ENCODE data around the gene FBXL13.
"Not testable (repeated sequence)": the region's sequence is repeated elsewhere in the genome, so short reads cannot be mapped to it uniquely, and the experiment has no call there.

FBXL13 gene

DNA sequence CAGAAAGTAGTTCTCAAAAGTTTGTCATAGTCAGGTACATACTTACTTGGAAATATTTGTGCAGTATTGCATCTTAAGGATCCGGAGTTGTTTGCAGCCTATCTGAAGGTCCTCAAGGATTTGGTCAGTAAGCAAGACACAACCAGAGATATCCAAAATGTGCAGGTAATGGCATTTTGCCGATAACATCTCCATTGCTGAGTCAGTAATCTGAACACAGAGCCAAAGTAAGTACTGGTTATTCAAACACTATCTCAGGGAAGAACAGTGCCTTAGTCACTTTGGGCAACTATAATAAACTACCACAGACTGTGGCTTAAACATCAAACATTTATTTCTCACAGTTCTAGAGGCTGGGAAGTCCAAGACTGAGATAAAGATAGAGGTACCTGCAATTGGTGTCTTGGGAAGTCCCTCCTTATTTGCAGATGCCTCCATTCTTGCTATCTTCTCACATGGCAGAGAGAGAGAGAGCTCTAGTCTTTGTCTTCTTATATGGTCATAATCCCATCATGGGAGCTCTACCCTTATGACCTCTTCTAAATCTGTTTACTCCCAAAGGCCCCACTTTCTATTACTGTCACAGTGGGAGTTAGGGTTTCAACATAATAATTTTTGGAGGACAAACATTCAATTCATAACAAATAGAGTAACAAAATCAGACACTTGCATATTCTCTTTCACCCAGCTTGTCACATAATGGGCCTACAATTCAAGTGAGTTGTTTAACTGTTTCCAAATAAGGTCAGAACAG lies 252.4 kb downstream of the FBXL13 start:
- DNase-seq (ENCODE audit: low read depth, low spot score): no peak

DNA sequence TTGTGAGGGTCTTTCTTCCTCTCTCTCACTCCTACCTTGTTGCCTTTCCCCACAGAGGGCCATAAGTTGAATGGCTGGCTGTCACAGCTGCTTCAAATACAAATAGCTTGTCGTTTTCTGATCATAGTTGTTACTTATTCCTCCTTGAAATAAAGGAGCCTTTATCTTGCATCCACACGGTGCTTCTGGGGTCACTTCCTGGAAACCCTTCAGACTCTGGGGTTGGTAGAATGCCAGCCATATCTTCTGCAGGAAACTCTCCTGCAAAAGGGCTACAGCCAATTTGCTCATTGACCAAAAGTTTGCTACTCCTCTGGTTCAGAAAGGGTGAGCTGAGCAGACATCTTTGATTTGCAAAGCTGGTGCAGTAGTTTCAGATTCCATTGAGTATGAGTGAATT lies 255.4 kb downstream of the FBXL13 start:
- DNase-seq (ENCODE audit: low read depth, low spot score): no peak

DNA sequence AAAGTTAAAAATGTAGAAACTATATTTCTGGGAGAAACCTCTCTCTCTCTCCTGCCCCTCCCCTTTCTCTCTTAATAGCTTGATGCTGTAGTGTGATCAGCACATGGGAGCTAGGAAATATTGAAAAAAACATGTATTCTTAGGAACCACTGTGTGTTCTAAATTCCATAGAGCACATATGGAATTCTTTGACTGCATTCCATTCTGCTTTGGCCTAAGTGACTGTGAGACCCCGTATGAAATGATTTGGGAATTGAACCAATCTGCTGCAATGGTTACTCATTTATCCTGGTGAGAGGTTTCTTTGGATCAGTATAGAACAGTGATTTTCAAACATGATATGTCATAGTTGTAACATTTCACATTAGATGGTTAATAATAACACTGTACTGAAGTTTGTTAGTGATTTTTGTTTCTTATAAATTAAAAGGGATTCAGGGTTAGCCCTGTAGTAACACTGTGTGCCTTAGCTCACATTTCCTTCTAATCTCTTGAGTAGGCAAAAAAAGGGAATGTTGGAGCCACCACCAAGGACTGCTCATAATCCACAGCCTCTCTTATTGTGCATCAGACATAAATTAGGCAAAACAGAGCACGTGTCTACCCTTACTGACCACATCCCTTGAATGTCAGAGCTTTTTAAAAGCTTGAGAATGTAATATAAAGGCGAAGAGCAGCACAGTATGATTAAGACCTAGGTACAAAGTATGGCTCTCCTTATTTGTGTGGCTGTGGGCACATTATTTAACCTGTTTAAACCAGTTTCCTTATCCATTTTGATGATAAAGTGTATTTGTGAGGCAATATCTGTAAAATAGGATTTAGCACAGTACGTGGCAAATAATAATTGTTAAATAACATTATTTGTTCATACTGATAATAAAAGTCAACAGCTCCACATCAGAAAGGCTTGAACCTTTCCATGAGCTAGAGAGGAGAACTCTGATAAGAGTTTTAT lies 256.7 kb downstream of the FBXL13 start:
- DNase-seq (ENCODE audit: low read depth, low spot score): no peak

DNA sequence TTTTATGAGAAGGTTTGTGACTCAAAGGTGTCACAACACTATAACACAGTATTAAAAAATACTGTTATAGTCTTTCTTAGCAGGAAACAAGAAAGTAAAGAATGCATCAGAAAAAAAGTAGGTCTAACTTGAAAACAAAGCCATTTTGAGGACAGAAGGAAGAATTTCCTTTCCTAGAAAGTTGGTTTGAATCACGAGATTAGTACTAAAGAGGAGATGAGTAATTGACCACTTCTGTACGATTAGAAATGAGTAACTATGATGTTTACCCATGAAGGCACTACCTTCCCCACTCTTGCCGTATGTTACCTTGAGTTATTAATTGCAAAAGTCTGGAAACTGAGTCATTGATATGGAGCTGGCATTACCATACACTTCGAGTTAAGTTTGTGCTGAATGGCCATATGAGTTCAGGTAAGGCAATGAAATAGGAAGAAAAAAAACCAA lies 260.5 kb downstream of the FBXL13 start:
- no peak for DNase-seq (ENCODE audit: low read depth, low spot score)

DNA sequence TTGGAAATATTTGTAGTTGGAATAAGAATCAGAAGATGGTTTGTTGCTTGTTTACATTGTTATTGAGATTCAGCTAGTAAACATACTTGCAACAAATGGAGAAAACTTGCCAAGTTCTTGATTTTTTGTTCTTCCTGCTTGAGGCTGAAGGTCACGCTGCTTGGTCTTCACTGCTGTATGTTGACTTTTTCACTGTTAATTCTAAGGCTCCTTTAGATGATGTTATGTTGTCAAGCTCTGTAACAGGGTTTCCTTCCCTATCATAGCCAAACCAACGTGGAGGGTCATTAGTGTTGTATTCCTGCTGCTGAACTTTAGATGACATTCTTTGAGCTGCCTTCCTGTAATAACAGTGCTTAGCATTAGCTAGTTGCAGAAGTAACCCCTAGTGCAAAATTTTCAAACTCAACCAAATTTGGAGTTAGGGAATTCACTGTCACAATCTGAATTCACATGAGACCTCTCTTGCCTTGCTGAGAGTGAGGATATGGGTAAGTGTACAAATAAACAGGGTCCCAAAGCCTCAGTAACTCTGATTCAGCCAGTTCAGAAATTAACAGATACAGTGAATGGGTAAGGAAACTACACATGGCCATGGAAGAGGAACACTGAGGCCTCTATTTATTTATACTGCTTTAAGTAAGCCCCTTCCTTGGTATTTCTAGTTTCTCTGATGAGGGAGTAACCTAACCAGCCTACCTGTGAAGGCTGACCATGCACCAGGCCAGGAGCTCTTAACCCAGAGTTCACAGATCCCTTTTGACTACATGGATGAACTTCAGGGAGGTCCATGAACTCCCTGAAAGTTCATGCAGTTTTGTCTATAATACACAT lies 261.2 kb downstream of the FBXL13 start:
- DNase-seq (ENCODE audit: low read depth, low spot score): no peak

DNA sequence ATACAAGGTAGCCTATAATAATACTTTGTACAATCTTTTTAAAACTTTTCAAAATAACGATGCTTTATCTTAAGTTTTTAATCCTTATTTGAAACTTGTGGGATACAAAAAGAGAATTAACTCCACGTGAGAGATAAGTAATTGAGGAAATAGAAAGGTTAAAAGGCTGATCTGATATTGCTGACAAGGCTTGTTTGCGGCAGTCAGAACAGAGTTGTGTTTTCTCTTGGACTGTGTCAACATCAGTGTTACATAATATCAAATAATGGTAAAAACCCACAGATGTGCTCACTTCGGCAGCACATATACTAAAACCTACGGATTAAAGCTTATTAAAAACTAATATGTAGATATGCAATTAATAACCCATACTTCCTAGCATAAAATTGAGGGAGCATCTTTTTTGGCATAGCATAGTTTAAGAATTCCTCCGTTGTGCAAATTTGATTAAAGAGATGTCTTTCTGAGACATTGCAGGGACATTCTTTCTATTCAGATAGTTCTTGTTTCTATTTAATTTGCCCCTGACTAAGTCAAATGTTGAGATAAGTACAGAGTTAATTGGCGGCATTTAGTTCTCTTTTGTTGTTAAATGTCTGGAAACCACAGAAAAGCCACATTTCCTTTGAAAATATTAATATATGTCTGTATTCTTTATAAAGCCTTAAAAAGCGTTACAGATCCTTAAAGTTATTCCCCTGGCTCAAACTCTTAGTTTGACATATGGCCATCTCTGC lies 262.5 kb downstream of the FBXL13 start:
- no peak for DNase-seq (ENCODE audit: low read depth, low spot score)

DNA sequence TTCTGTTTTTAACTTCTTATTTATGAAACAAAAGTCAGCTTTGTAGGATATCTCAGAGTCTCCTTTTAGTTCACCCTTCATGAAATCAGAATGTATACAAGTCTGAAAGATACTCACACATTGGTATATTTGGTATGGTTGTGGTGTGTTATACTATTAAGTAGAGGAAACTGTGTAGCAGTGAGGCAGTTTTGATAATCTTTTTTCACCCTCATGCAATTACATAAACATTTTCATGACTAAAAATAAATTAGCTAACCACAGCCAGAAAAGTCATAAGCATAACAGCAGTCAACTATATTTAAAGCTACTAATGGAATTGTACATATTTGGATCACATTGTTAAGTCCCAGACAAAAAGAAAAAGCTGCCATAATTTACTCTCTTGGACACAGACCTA lies 263.7 kb downstream of the FBXL13 start:
- DNase-seq (ENCODE audit: low read depth, low spot score): no peak

DNA sequence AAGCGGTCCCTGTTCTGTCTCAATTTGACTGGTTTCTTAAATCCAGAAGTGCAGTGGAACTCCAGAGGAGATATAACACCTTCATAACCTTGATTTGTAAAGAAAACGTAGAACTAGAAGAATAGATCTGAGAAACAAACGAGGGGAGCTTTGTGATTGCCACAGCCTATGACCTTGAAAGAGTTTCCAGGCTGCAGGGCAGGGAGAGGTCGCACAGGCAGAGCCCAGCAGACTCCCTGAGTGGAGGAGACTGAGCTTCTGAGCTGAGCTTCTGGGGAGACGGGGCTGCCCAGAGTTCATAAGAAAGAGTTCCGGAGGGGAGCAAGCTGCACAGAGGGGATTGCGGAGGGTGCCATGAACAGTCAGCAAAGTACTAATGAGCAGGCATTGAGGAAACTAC lies 268.0 kb downstream of the FBXL13 start:
- no peak for DNase-seq (ENCODE audit: low read depth, low spot score)

DNA sequence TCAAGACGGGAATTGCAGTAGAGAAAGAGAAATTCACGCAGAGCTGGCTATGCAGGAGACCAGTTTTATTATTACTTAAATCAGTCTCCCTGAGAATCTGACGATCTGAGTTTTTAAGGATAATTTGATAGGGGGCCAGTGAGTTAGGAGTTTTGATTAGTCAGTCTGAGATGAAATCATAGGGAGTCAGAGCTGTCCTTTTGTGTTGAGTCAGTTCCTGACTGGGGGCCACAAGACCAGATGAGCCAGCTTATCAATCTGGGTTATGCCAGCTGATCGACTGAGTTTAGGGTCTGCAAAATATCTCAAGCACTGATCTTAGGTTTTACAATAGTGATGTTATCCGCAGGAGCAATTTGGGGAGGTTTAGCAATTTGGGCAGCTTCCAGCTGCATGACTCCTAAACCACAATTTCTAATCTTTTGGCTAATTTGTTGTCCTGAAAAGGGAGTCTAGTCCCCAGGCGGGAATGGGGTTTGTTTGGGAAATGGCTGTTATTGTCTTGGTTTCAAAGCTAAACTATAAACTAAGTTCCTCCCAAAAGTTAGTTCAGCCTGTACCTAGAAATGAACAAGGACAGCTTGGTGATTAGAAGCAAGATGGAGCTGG lies 278.5 kb downstream of the FBXL13 start:
- DNase-seq (ENCODE audit: low read depth, low spot score): not testable (repeated sequence)

DNA sequence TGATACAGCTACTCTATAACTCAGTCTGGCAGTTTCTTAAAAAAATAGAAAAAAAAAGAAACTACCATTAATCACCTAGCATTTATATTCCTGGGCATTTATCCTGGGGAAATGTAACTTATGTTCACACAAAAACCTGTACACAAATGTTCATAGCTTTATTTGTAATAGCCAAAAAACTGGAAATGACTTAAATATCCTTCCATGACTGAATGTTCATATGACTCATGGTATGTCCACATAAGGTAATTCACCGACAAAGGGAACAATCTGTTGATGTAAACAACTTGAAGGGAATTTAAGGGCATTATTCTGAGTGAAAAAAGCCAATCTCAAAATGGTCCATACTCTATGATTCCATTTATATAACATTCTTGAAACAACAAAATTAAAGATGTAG lies 280.0 kb downstream of the FBXL13 start:
- DNase-seq (ENCODE audit: low read depth, low spot score): not testable (repeated sequence)

DNA sequence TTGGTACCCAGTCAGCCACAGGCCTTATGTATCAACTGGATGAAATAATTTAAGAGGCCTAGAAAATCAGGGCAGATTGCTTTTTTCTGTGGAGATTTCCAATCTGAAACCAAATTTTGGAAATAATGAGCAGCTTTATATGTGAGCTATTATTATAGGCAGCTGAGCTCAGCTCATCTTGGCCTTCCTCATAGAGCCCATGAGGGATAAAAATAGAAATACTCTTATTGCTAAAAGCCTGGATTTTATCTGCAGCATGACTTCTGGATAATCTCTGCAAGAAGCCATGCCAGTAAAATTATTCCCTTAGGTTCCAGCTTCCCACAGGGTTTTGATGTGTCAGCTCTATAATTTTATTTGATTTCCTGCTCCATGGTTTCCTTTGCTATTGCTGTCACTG lies 282.8 kb downstream of the FBXL13 start:
- DNase-seq (ENCODE audit: low read depth, low spot score): not testable (repeated sequence)

DNA sequence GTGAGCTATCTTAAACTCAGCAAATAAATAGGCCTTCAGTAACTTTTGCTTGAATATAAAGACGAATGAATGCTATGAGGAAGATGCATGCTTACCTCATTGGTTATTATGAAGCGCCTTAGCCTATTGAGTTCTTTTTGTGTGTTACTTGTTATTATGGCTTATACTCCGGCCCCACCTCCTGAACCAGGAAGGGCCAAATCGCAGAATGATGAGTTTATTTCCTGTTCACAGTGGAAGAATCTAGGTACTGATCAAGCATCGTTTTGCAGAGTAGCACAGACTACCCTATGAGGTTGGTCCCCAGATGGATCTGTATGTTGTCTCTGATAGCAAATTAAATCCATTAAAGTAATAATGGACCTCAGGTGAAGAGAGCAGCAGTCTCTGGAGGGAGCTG lies 283.2 kb downstream of the FBXL13 start:
- not testable (repeated sequence) for DNase-seq (ENCODE audit: low read depth, low spot score)

DNA sequence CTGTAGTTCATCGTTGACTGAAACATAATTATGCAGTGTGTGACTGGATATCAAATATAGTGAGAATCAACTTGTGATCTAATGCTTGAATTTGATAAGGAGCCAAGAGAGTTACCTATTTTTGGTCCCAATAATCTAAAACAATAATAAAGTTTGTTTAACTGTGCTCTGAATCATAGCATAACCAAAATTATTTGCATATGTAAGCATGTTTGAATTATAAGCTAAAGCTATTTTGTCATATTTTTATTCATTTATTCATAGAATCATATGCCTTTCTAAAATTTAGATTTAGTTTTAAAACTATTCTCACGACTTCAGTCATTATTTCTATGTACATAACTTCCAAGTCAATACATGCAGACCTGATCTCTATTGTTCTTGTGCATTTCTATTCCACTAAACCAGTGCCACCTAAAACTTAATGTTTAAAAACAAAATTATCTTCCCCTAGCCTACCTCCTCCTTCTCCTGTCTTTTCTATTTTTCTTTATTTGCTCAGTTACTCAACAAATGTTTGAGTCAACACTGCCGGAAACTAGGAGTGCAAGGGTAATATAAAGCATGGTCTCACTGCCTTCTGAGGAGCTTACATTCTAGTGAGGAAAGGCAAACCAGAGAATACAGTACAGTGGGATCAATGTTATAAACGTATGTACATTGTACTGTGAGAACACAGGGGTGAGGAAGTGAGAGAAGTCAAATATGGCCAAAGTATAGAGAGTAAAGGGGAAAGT lies 284.1 kb downstream of the FBXL13 start:
- DNase-seq (ENCODE audit: low read depth, low spot score): not testable (repeated sequence)

DNA sequence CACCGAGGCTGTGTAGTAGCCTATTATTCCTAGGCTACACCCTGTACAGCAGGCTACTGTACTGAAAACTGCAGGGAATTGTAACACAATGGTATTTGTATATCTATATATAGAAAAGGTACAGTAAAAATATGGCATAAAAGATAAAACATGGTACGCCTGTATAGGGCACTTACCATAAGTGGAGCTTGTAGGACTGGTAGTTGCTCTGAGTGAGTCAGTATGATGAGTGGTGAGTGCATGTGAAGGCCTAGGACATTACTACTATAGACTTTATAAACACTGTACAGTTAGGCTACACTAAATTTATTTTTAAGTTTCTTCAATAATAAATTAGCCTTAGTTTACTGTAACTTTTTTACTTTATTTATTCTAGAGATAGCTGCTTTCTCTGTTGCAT lies 285.8 kb downstream of the FBXL13 start:
- not testable (repeated sequence) for DNase-seq (ENCODE audit: low read depth, low spot score)

DNA sequence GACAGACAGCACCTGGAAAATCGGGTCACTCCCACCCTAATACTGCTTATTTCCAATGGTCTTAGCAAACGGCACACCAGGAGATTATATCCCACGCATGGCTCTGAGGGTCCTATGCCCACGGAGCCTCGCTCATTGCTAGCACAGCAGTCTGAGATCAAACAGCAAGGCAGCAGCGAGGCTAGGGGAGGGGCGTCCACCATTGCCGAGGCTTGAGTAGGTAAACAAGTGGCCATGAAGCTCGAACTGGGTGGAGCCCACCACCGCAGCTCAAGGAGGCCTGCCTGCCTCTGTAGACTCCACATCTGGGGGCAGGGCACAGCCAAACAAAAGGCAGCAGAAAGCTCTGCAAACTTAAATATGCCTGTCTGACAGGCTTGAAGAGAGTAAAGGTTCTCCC lies 293.7 kb downstream of the FBXL13 start:
- not testable (repeated sequence) for DNase-seq (ENCODE audit: low read depth, low spot score)

DNA sequence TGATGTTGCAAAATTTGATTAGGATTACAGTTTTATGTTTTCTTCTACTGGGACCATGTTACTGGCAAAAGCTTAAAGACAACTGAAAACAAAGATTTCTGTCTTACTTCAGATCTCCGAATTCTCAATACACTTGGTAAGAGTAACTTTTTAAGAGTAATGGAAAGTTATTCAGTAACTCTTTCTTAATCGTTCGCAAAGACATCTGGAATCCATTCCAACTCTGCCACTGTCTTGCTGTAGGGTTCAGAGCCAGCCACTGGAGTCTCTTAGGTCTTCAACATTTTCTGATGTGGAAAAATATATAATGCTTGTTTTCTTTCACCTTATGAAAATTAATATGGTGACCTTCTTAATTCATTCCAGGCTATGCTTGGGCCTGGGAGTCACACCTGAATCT lies 295.9 kb downstream of the FBXL13 start:
- not testable (repeated sequence) for DNase-seq (ENCODE audit: low read depth, low spot score)

DNA sequence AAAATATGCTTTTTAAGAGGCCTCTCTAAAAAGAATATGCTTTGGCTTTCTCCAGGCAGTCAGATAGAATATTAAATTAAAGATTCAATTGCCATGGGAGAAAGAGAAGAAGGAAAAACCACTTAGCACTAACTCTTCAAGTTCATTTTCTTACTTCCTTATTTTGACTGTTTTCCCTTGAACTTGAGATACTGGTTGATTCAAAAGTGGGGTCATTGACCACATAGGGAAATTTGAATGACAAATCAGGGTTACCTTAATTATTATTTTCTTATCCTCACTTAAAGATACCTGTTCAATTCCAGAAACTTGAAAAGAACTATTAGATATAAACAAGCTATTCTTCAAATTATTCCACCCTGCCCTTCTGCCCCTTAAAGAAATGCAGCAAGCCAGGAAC lies 298.4 kb downstream of the FBXL13 start:
- DNase-seq (ENCODE audit: low read depth, low spot score): not testable (repeated sequence)

DNA sequence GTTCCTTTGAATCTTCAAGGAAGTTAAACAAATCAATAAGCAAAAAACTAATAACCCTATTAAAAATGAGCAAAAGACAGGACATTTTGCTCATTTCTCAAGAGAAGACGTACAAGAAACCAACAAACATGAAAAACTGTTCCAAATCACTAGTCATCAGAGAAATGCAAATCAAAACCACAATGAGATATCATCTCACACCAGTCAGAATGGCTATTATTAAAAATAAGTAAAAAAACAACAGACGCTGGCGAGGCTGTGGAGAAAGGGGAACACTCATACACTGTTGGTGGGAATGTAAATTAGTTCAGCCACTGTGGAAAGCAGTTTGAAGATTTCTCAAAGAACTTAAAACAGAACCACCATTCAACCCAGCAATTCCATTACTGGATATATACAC lies 304.1 kb downstream of the FBXL13 start:
- DNase-seq (ENCODE audit: low read depth, low spot score): not testable (repeated sequence)

DNA sequence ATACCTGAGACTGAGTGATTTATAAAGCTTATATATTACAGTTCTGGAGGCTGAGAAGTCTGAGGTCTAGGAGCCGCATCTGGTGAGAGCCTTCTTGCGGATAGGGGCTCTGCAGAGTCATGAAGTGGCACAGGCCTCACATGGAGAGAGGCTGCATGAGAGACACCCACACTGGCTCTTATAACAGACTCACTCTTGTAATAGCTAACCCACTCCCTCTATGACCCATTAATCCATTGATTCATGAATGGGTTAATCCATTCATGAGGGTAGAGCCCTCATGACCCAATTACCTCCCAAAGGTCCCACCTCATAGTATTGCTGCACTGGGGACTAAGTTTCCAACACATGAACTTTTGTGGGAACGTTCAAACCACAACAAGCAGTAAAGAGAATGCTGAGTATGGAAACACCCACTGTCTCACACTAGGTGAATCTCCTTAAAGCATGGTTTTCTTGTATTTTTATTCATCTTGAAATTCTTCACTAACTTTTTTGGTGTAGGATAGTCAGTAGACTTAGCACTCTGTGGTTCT lies 304.9 kb downstream of the FBXL13 start:
- not testable (repeated sequence) for DNase-seq (ENCODE audit: low read depth, low spot score)

Data from brain pericyte (primary cell).